ENCODE results near the gene COPG2. TPM values are rescaled to one million over a fixed set of nuclear protein-coding genes. Genes with fewer than 3 reads are reported as not detected.
"Not testable (repeated sequence)": the region's sequence is repeated elsewhere in the genome, so short reads cannot be mapped to it uniquely, and the experiment has no call there.

Gene COPG2
- total RNA-seq, 5 donors from 2014 or later (not counting 1 experiment from before 2014, with no cell fraction given), result 7.7 to 10.4 (median 8.5) TPM

GRCh38 chr7:130521258-130521951 is 147.1 kb downstream of the COPG2 start:
- Mint-ChIP-seq H3K27me3 (no peaks in the 10 kb centered on the region), H3K27ac (no peak overlapping the region), H3K4me1 (no peaks in the 10 kb centered on the region), H3K9me3 (no peaks in the 10 kb centered on the region), H3K4me3 (no peak overlapping the region), H3K36me3 (no peaks in the 10 kb centered on the region)
- H3K4me3 ChIP-seq (ENCODE audit: control insufficient read depth in 1 of 2, extremely low read depth in 1 of 2, low read length in 1 of 2), result no peak overlapping the region
- POLR2A ChIA-PET, result no interaction called here
- no peaks in the 10 kb centered on the region for H3K9me3 ChIP-seq
- WGBS (ENCODE audit: insufficient coverage), result 100% methylated on average over 2 of the region's 4 CpGs
- ATAC-seq (replicated peaks in 1 of 4) (no peak), DNase-seq (no peak)
- H3K27ac ChIP-seq (ENCODE audit: low read length), result no peak overlapping the region
- CTCF ChIA-PET, result no interaction called here
- H3K27me3 ChIP-seq (replicated peaks in 1 of 2; ENCODE audit: control insufficient read depth in 2 of 2, extremely low read depth in 1 of 2, insufficient read depth in 2 of 2, low read length in 1 of 2), result no peaks in the 10 kb centered on the region
- H3K4me1 ChIP-seq (ENCODE audit: control insufficient read depth in 1 of 2, extremely low read depth in 1 of 2, insufficient read depth in 2 of 2, low read length in 2 of 2), result no peaks in the 10 kb centered on the region
- no peaks in the 10 kb centered on the region for H3K36me3 ChIP-seq (ENCODE audit: control insufficient read depth in 2 of 2, extremely low read depth in 1 of 2, insufficient read depth in 1 of 2, low read length in 1 of 2)

GRCh38 chr7:130515315-130516040 is 153.1 kb downstream of the COPG2 start:
- WGBS (ENCODE audit: insufficient coverage), result 67% methylated on average over 1 of the region's 3 CpGs
- H3K27me3 ChIP-seq (replicated peaks in 1 of 2; ENCODE audit: control insufficient read depth in 2 of 2, extremely low read depth in 1 of 2, insufficient read depth in 2 of 2, low read length in 1 of 2), result no peaks in the 10 kb centered on the region
- no peaks in the 10 kb centered on the region for H3K27me3 Mint-ChIP-seq
- H3K27ac Mint-ChIP-seq, result no peak overlapping the region
- no peak for ATAC-seq (replicated peaks in 1 of 4)
- no peak overlapping the region for H3K4me3 Mint-ChIP-seq
- H3K4me1 Mint-ChIP-seq, result no peaks in the 10 kb centered on the region
- H3K4me1 ChIP-seq (ENCODE audit: control insufficient read depth in 1 of 2, extremely low read depth in 1 of 2, insufficient read depth in 2 of 2, low read length in 2 of 2), result no peaks in the 10 kb centered on the region
- H3K36me3 ChIP-seq (ENCODE audit: control insufficient read depth in 2 of 2, extremely low read depth in 1 of 2, insufficient read depth in 1 of 2, low read length in 1 of 2), result peaks cover 0 to 6% of the 10 kb centered on the region in 2 donors
- CTCF ChIA-PET, result no interaction called here
- no peaks in the 10 kb centered on the region for H3K9me3 ChIP-seq
- no peaks in the 10 kb centered on the region for H3K36me3 Mint-ChIP-seq
- no peak overlapping the region for H3K4me3 ChIP-seq (ENCODE audit: control insufficient read depth in 1 of 2, extremely low read depth in 1 of 2, low read length in 1 of 2)
- POLR2A ChIA-PET, result no interaction called here
- H3K9me3 Mint-ChIP-seq, result no peaks in the 10 kb centered on the region
- H3K27ac ChIP-seq (ENCODE audit: low read length), result no peak overlapping the region
- DNase-seq, result no peak

GRCh38 chr7:130513447-130513846 is 155.1 kb downstream of the COPG2 start:
- Histone ChIP-seq H3K27ac (ENCODE audit: low read length) (no peak overlapping the region), H3K36me3 (ENCODE audit: control insufficient read depth in 2 of 2, extremely low read depth in 1 of 2, insufficient read depth in 1 of 2, low read length in 1 of 2) (peaks cover 3 to 6% of the 10 kb centered on the region in 2 donors), H3K27me3 (replicated peaks in 1 of 2; ENCODE audit: control insufficient read depth in 2 of 2, extremely low read depth in 1 of 2, insufficient read depth in 2 of 2, low read length in 1 of 2) (no peaks in the 10 kb centered on the region), H3K9me3 (no peaks in the 10 kb centered on the region), H3K4me1 (ENCODE audit: control insufficient read depth in 1 of 2, extremely low read depth in 1 of 2, insufficient read depth in 2 of 2, low read length in 2 of 2) (no peaks in the 10 kb centered on the region), H3K4me3 (ENCODE audit: control insufficient read depth in 1 of 2, extremely low read depth in 1 of 2, low read length in 1 of 2) (no peak overlapping the region)
- ChIA-PET CTCF (no interaction called here), POLR2A (no interaction called here)
- Mint-ChIP-seq H3K36me3 (no peaks in the 10 kb centered on the region), H3K9me3 (no peaks in the 10 kb centered on the region), H3K4me1 (no peaks in the 10 kb centered on the region), H3K27ac (no peak overlapping the region), H3K4me3 (no peak overlapping the region), H3K27me3 (no peaks in the 10 kb centered on the region)
- ATAC-seq (replicated peaks in 1 of 4) (no peak), DNase-seq (no peak)
- WGBS (ENCODE audit: insufficient coverage), result 83% methylated on average over 1 of the region's 1 CpG

GRCh38 chr7:130512038-130512437 is 156.5 kb downstream of the COPG2 start:
- not testable (repeated sequence) for H3K4me3 ChIP-seq (ENCODE audit: control insufficient read depth in 1 of 2, extremely low read depth in 1 of 2, low read length in 1 of 2)

GRCh38 chr7:130506358-130506757 is 162.2 kb downstream of the COPG2 start:
- POLR2A ChIA-PET, result no interaction called here
- CTCF ChIA-PET, result no interaction called here
- Mint-ChIP-seq H3K4me1 (no peaks in the 10 kb centered on the region), H3K4me3 (no peak overlapping the region), H3K9me3 (no peaks in the 10 kb centered on the region), H3K27me3 (no peaks in the 10 kb centered on the region), H3K36me3 (peaks cover 26% of the 10 kb centered on the region), H3K27ac (no peak overlapping the region)
- peaks cover 9 to 24% of the 10 kb centered on the region in 2 donors for H3K36me3 ChIP-seq (ENCODE audit: control insufficient read depth in 2 of 2, extremely low read depth in 1 of 2, insufficient read depth in 1 of 2, low read length in 1 of 2)
- ATAC-seq (replicated peaks in 1 of 4), result no peak
- no peaks in the 10 kb centered on the region for H3K9me3 ChIP-seq
- no CpG with 5 or more reads among the region's 3 CpGs for WGBS (ENCODE audit: insufficient coverage)
- no peak overlapping the region for H3K27ac ChIP-seq (ENCODE audit: low read length)
- no peaks in the 10 kb centered on the region for H3K4me1 ChIP-seq (ENCODE audit: control insufficient read depth in 1 of 2, extremely low read depth in 1 of 2, insufficient read depth in 2 of 2, low read length in 2 of 2)
- no peak for DNase-seq
- H3K4me3 ChIP-seq (ENCODE audit: control insufficient read depth in 1 of 2, extremely low read depth in 1 of 2, low read length in 1 of 2), result no peak overlapping the region
- H3K27me3 ChIP-seq (replicated peaks in 1 of 2; ENCODE audit: control insufficient read depth in 2 of 2, extremely low read depth in 1 of 2, insufficient read depth in 2 of 2, low read length in 1 of 2), result no peaks in the 10 kb centered on the region

More at GRCh38 chr7:130512038-130512437, 156.5 kb downstream of the COPG2 start:
- H3K27ac Mint-ChIP-seq; H3K9me3 Mint-ChIP-seq; H3K27me3 ChIP-seq (replicated peaks in 1 of 2; ENCODE audit: control insufficient read depth in 2 of 2, extremely low read depth in 1 of 2, insufficient read depth in 2 of 2, low read length in 1 of 2); H3K4me3 Mint-ChIP-seq; H3K9me3 ChIP-seq; H3K27me3 Mint-ChIP-seq; H3K4me1 Mint-ChIP-seq; H3K36me3 Mint-ChIP-seq; DNase-seq; H3K4me1 ChIP-seq (ENCODE audit: control insufficient read depth in 1 of 2, extremely low read depth in 1 of 2, insufficient read depth in 2 of 2, low read length in 2 of 2); ATAC-seq (replicated peaks in 1 of 4); H3K27ac ChIP-seq (ENCODE audit: low read length); CTCF ChIA-PET: not testable (repeated sequence)
- no CpG with 5 or more reads among the region's 3 CpGs for WGBS (ENCODE audit: insufficient coverage)
- peaks cover 6 to 11% of the 10 kb centered on the region in 2 donors for H3K36me3 ChIP-seq (ENCODE audit: control insufficient read depth in 2 of 2, extremely low read depth in 1 of 2, insufficient read depth in 1 of 2, low read length in 1 of 2)
- POLR2A ChIA-PET, result interaction anchor here in 1 of 2 donors (0.6 kb wide), 1 partner anchor 121 kb away, joined by 3 read pairs; no protein-coding TSS in a partner anchor

GRCh38 chr7:130505753-130506152 is 162.8 kb downstream of the COPG2 start:
- H3K27ac Mint-ChIP-seq, result no peak overlapping the region
- ChIA-PET POLR2A (interaction anchor here in 1 of 2 donors (0.6 kb wide), 1 partner anchor 103 kb away, joined by 3 read pairs; no protein-coding TSS in a partner anchor), CTCF (no interaction called here)
- Histone ChIP-seq H3K9me3 (no peaks in the 10 kb centered on the region), H3K4me1 (ENCODE audit: control insufficient read depth in 1 of 2, extremely low read depth in 1 of 2, insufficient read depth in 2 of 2, low read length in 2 of 2) (no peaks in the 10 kb centered on the region), H3K4me3 (ENCODE audit: control insufficient read depth in 1 of 2, extremely low read depth in 1 of 2, low read length in 1 of 2) (no peak overlapping the region), H3K27ac (ENCODE audit: low read length) (no peak overlapping the region), H3K36me3 (ENCODE audit: control insufficient read depth in 2 of 2, extremely low read depth in 1 of 2, insufficient read depth in 1 of 2, low read length in 1 of 2) (peaks cover 9 to 24% of the 10 kb centered on the region in 2 donors), H3K27me3 (replicated peaks in 1 of 2; ENCODE audit: control insufficient read depth in 2 of 2, extremely low read depth in 1 of 2, insufficient read depth in 2 of 2, low read length in 1 of 2) (no peaks in the 10 kb centered on the region)
- H3K4me3 Mint-ChIP-seq, result no peak overlapping the region
- no peaks in the 10 kb centered on the region for H3K27me3 Mint-ChIP-seq
- peaks cover 27% of the 10 kb centered on the region for H3K36me3 Mint-ChIP-seq
- DNase-seq, result no peak
- no peaks in the 10 kb centered on the region for H3K4me1 Mint-ChIP-seq
- no peaks in the 10 kb centered on the region for H3K9me3 Mint-ChIP-seq
- no peak for ATAC-seq (replicated peaks in 1 of 4)
